NCI-H146 treated with DMSO at 0.1 percent for 48 hours (cell line): Measurements from ENCODE around the gene DCBLD2.

ENCODE experiments used
- DNase-seq: peaks from one replicate; lab custom pipeline; 2025; ENCODE audit not compliant: unreplicated experiment; lab: John Stamatoyannopoulos, UW

DCBLD2 gene

DNA sequence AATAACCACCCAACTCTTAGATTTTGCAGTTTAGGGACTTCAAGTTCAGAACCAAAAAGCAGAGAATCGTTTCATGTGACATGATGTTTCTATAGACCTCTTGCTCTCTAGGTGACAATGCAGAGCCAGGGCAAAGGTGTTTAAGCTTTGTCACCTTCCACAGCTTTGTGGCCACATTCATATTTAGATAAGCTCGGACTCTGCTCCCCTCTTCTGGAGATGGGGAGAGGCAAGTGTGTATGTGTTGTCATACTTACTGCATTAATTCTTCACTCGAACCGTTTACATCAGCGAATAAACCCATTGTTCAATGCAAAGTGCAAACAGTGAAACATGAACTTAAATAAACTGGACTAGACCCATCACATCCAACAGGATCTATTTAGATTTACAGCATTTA is 105.2 kb downstream of the DCBLD2 start:
- DNase-seq = no peak

- DNase-seq = no peak
These were observed 107.5 kb downstream of the DCBLD2 start for GRCh38 chr3:98793971-98794370.

GRCh38 chr3:98791341-98792325 is 109.9 kb downstream of the DCBLD2 start:
- DNase-seq = no peak

DNA sequence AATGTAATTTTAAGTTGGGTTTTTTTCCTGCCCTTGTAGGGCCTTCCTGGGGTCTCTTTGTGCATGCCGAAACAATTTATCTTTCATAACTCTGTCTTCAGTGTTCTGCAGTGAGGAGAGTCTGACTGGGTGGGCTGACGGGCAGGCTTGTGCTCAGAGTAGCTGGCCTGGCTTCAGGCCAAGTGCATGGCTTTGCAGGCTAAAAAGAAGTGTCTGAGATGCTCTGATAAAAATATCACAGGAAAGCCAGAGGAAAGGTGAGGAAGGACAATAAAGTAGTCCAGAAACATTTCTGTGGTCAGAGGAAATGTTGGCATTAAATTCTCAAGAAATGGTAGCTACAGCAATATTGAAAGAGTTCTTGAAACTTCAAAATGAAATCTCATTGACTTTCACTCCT is 112.8 kb downstream of the DCBLD2 start:
- DNase-seq = no peak

- no peak for DNase-seq
These were observed 114.3 kb downstream of the DCBLD2 start for GRCh38 chr3:98787181-98787580.

- DNase-seq = no peak
These were observed 115.0 kb downstream of the DCBLD2 start for GRCh38 chr3:98786364-98787006.

GRCh38 chr3:98784666-98785600 is 116.6 kb downstream of the DCBLD2 start:
- DNase-seq = no peak

GRCh38 chr3:98784042-98784441 is 117.5 kb downstream of the DCBLD2 start:
- no peak for DNase-seq

DNA sequence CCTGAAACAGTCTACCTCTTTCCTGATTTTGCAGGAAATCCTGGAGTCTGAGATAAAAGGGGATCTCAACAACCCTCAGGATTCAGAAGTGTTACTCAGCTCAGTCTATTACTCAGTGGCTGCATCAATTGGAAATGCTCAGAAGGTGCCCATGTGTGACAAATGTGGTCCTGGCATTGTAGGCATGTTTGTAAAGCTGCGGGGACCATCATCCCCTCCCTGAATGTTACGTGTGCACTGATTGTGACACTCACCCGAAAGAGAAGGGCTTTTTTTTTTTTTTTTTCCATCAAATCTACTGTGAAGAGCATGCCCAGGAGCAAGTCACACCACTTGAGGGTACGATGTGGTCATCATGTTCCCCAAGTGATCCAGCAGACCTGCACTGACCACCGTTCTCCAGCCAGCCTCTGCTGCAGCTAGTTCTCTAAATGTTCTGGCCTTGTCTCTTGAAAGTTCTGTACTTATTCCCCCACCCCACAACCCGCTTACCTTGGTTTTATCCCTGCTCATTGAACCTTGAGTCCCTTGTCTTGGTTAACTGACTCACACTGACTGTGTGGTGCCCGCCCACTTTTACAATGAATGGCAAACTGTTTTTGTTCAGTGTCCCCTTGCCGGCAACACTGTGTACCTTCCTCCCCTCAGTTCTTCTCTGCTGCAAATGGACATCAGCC is 118.5 kb downstream of the DCBLD2 start:
- DNase-seq = no peak

DNA sequence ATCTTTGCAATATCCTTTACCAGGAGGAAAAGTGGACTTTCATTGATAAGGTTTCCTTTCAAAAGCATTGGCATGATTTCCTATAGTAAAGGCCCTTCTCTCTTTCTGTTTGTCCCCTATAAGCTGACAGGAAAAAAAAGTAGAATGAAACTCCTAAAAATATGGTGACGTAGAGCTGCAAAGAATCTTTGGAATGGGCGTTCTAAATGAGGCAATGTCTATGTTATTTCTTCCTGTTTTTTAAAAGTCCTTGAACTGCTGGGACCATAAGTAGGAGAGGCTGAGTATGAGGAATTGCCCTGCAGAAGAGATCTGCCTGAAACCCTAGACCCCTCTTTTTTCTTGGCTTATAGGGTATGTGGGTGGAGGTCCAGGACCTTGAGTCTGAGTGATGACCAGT is 121.2 kb downstream of the DCBLD2 start:
- DNase-seq = no peak

- DNase-seq = no peak
These were observed 121.8 kb downstream of the DCBLD2 start for GRCh38 chr3:98779541-98780335.

GRCh38 chr3:98778852-98779413 is 122.6 kb downstream of the DCBLD2 start:
- no peak for DNase-seq

GRCh38 chr3:98778383-98778782 is 123.1 kb downstream of the DCBLD2 start:
- DNase-seq = no peak

GRCh38 chr3:98777801-98778220 is 123.7 kb downstream of the DCBLD2 start:
- DNase-seq = no peak

DNA sequence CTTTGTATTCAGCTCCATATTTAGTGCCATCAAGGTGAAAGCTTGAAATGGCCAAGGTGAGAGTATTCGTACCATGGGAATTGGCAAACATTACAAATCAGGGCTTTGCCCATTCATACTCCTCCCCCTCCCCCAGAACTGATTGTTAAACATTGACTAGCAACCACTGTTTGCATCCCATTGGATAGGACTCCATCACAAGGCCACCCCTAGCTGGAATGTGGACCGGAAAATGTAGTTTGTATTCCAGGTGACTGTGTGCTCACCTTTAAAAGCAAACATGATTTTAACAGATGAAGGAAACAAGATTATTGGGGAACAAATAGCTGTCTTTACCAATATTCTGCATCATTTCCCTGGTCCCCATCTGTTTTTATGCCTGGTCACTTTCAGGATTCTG is 124.2 kb downstream of the DCBLD2 start:
- no peak for DNase-seq

GRCh38 chr3:98776140-98776493 is 125.4 kb downstream of the DCBLD2 start:
- DNase-seq = no peak

- DNase-seq = no peak
These were observed 125.9 kb downstream of the DCBLD2 start for GRCh38 chr3:98775459-98776139.

DNA sequence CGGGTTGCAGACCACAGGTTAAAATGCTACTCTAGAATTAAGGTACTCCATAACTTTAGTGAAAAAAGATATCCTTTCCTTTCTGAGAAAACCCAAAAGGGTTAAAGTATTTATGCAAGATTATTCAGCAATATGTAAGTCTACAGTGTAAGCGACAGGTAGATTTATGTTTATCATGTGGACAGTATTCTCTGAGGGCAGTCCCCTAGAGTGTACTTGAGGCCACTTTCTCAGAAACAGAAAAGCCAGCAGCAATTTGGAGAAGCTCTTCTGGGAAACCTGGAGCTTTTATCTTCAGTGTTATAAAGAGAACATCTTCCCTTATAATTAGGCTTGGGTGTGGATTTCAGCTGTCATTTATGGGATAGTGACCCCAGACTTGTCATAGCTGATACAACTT is 129.5 kb downstream of the DCBLD2 start:
- no peak for DNase-seq
